HL-60/S4 (cell line): ENCODE data around the gene HSD3B7.
"Not testable (repeated sequence)": the region's sequence is repeated elsewhere in the genome, so short reads cannot be mapped to it uniquely, and the experiment has no call there.

ENCODE experiments used
- in situ Hi-C: fragments of 300-500 bp; cut with MboI; formaldehyde crosslinking; loops from 2 replicates; pipeline ENCODE4 v1.14.3; 2022; ENCODE audit warnings: low sequenced_read_pairs

Gene HSD3B7

DNA sequence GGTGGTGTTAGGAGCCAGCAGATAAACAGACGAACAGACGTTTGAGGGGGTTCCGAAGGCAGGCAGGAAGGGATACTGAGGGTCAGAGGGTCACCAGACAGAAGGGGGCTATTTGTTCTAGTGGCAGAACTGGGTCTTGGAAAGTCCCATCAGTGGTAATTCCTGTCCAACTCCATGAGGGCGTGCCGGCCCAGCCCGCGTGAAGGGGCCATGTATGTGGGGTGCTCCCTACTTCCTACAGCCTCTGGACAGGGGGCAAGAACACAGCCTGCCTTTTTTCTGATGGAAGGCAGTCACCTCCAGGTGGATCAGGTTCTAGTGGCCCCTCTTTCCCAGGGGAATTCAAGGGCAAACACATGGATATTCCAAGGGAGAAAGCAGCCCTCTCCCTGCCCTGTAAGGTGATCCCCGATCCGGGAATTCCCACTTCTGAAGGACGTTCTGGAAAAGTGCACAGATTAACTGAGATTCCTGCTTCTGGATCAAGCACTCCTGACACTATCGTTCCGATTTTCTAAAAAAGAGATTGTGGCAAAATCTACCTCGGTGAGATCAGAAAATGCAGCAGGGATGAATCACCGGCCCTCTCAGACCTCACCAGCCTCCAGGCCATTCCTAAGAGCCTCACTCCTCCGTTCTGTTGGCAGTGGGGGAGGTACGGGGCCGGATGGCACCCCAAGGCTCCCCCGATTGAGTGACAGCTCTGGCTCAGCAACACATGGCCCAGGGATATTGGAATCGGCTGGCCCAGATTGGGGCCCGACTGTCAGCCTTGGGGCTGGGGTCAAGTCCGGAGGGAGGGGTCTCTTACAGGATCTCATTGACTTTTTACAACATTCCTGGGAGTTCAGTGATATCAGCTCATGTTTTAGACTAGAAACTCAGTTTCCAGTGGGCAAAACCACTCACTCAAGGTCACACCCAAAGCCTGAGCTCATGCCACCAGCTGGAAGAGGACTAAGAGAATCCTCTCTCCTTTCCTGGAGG, 13.0 kb downstream of the HSD3B7 start:
- in situ Hi-C loops = no loop called here

DNA sequence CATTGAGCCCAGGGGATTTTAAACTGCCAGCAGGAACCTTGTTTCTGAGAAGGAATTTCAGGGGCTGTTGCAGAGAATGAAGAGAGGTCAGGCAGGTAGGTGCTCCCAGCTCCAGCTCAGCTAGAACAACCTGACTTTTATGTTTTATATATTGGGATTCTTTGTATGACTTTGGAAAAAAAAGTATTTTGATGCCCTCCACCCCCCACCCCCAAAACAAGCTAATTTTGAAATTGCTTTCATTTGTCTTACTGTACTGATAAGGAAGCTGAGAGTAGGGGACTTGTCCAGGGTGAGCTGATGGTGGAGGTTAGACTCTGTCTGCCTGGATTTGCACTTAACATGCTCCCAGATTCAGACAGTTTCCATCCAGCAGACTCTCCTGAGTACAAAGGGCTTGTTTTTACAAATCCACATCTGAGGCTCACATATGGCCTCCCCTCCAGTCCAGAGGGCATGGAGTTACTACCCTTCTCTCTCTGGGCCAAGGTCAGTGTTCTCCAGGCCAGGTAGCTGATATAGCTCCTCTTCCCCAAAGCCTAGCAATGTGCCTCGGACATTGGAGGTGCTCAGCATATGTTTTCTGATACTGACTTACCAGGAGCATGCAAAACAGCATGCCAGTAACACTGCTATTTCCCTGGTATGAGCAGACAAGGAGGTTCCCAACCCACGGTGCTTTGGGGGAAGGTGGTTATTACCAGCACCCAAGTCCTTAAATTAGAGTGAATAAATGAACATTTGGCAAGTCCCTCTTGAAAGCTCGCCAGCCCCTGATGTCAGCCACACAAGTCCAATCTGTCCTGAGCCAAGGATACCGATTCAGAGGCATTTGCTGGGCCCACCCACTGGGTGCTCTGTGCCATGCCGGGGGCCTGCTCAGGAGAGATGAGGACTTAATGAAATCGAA, 14.1 kb downstream of the HSD3B7 start:
- in situ Hi-C loops = no loop called here

DNA sequence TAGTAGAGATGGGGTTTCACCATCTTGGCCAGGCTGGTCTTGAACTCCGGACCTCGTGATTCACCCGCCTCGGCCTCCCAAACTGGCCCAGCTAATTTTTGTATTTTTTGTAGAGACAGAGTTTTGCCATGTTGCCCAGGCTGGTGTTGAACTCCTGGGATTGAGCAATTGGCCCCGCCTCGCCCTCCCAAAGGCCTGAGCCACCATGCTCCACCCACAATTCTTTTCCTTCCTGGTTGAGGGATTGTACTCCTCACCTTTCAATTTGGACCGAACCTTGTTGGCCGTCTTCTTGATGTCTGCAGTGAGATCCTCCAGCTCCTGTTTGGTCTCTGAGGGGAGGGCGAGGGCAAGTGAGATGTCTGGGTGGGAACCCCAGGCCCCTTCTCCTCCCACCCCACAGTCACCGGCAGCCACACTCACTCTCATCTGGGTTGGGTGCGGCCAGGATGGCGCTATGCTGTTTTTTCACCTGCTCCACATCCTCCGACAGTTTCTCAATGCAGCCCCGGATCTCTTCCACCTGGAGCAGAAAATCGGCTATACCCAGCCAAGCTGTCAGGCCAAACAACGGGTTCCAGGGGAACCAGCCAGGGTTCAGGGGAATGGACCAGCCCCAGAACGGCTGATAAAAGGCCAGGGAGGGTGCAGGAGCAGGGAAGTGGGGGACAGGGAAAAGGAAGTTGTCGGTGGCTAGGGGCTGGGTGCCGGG, 15.8 kb downstream of the HSD3B7 start:
- in situ Hi-C loops = no loop called here

DNA sequence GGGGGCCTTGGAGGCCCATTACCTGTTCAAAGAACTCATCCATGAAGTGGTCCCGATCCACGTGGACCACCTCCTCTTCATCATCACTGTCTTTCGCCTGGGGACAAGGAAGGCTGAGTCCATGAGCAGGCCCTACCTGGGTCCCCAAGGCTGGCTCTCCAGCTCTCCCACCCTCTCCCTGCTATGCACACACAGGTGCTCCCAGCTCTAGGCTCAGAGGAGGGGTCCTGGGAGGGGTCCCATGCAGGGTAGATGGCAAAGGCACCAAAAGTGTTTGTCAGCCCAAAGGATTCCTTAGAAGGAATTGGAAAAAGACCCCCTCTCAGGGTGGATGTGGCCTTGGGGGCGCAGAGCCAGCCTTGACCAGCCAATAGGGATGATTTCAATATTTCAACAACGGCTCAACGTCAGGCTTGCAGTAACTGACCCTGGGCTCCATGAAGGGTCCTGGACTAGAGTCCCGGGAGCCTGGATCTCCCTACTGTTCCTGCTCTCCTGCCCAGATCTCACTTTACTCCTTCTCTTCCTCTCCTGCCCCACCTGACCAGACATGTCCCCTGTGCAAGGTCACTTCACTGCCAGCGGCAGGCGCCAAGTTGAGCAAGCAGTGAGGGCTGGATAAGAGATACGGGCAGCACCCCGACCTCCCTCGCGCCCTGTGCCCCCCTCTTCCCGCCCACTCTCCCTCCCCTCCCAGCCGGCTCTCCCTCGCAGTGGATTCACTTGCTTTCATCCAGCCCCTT, 16.7 kb downstream of the HSD3B7 start:
- in situ Hi-C loops = no loop called here

DNA sequence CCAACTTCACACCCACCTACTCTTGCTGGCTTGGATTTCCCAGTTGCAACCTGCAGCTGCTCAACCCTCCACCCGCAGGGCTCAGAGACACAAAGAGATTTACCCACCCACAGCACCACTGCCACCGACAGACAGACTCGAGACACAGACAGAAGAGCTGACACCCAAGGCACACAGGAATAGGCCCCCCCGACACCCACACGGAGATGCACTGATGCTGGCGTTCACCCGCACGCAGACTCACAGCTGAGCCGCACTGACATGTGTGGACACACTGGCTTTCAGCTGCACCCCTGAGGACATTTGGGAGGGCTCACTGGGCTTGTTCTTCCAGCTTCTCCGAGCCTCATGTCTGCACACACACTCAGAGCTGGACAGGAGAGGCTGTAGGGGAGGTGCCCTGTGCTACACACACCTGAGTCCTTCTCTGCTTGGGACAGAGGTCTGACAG, 17.3 kb downstream of the HSD3B7 start:
- in situ Hi-C loops = no loop called here

DNA sequence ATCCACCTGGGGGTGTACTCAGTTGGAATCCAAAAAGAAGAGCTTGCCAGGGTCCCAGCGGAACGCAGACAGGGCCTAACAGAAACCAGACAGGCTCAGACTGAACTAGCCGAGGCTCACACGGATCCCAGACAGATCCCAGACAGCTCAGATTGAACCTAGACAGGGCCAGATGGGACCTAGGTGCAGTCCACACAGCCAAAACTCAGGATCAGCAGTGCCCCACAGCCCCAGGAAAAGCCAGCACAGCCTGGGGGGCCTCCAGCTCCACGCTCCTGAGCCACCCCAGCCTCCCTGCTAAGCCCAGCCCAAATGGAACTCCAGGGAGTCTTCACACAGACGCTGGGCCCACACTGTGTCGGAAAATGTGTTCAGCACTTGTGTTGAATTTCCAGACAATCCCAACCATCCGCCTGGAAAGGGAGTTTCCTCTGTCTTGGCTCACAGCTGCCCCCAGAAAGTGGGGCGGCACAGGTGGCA, 17.9 kb downstream of the HSD3B7 start:
- in situ Hi-C loops = no loop called here

DNA sequence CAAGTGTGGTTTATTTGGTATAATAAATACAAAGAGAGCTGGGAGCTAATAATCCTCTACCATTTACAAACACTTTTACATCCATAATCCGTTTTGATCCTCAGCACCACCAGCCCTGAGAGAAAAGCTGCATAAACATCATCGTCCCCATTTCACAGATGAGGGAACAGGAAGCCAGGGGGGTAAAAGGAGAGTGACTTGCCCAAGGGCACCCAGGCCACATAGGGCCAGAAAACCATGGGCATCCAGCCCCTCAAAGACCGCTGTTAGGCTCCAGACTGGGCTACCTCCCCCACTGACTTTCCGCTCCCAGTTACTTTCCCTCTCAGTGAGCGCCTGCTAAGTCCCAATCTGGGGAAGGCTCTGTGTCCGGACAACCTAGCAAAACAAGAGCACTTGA, 18.7 kb downstream of the HSD3B7 start:
- in situ Hi-C loops = no loop called here

DNA sequence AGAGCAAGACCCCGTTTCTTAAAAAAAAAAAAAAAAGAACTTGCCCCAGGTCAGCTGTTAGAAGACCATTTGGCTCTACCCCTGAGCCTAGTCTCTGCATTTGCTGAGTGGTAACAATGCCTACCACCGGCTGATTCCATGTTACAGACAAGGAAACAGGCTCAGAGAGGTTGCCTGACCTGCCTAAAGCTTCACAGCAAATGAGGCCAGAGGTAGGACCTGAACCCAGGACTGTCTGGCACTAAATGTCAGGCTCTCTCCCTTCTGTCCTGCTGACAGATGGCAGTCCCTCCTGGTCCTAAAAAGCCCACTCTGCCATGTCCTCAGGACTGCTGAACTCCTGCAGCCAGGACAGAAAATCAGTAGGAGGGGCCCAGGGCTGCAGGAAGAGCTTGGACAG, 19.7 kb downstream of the HSD3B7 start:
- in situ Hi-C loops = no loop called here

DNA sequence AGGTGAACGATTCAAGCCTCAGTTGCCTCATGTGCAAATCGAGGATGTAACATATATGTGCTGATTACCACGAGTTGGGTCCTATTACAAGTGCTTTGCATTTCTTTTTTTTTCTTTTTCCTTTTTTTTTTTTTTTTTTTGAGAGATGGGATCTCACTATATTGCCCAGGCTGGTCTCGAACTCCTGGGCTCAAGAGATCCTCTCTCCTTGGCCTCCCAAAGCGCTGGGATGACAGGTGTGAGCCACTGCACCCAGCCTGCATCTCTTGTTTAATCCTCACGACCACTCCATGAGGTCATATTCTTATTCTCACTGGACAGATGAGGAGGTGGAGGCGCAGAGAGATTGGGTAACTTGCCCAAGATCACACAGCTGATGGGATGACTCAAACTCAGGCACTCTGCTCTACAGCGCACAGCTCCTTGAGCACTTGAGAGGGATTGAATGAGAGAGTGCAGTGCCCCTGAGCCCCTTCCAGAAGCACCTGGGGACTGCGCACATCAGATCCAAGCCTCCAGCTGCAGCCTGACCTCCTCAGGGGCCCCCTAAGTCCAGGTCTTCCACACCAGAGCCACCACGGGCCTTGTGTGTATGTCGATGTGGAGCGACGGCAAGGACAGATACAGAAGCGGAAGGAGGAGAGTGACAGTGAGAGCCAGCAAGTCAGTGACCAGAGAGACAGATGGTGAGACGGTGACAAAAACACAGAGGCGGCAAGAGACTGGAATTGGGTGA, 20.5 kb downstream of the HSD3B7 start:
- in situ Hi-C loops = no loop called here

DNA sequence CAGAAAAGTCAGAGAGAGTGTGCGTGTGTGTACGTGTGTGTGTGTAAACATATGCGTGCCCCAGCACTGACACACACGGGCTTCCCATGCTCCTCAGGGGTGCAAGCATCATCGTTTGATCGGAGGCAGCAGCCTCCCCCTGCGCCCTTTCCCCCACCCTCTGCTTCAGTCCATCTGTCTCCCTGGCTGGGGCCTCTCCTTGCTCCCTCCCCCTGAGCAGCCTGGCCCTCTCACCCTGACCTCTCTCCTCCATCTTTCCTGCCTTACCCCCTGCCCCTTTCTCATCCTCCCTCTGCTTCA, 21.0 kb downstream of the HSD3B7 start:
- in situ Hi-C loops = no loop called here

DNA sequence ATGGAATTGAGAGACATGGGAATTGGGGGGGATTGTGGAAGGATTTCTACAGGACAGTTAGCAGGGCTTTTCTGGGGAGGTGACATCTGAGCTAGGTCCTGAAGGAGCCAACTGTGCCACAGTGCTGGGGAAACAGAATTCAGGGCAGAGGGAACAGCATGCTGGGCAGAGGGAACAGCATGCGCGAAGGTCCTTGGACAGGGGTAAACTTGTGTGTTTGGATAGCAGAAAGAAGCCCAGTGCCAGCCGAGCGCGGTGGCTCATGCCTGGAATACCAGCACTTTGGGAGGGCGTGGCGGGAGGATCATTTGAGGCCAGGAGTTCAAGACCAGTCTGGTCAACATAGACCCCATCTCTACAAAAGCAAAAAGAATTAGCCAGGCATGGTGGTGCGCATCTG, 21.6 kb downstream of the HSD3B7 start:
- in situ Hi-C loops = no loop called here

DNA sequence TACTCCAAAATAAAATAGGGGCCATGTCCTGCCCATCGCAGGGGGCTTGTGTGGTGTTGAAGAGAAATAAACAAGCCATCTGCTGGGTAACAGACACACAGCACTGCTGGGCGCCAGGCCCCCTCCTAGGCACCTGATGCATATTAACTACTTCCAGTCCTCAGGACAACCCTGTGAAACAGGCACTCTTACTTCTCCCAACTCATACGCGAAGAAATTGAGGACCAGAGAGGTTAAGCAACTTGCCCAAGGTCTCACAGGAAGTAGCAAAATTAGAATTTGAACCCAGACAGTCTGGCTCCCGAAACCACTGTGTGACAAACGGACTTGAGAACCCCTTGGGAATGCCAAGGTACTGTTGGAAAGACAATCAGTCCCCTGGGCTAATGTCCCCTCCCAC, 22.7 kb downstream of the HSD3B7 start:
- in situ Hi-C loops = no loop called here

DNA sequence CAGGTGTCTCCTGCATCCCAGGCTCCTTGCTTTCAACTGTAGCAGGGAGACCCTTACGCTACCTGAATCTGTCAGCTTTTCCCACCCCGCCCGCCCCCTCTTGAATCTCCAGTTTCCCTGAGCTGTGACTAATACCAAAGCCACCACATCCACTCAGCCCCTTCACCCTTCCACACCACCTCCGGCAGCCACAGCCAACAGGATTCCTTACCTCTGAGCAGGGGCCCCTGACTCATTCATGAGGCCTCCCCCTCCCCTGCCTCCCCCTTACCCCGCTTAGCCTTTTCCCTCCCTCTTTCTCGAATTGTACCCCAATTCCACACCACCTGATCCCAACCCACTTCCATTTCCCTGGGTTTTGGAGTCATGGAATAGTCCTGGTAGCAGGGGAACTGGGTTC, 23.1 kb downstream of the HSD3B7 start:
- in situ Hi-C loops = no loop called here

DNA sequence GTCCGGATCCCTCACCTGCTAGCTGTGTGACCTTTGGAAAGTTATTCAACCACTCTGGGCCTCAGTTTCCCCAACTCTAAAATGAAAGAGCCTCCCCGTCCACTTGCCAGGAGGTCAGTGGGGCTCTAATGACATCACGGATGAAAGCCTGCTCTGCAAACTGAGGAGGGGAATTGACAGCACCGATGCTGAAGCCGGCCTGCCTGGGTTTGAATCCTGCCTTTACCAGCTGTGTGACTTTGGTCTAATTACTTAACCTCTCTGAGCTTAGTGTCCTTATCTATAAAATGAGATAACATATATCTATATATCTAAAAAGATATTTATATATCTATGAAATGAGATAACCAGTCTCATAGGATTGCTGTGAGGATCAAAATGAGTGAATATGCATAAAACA, 23.5 kb downstream of the HSD3B7 start:
- in situ Hi-C loops = no loop called here

DNA sequence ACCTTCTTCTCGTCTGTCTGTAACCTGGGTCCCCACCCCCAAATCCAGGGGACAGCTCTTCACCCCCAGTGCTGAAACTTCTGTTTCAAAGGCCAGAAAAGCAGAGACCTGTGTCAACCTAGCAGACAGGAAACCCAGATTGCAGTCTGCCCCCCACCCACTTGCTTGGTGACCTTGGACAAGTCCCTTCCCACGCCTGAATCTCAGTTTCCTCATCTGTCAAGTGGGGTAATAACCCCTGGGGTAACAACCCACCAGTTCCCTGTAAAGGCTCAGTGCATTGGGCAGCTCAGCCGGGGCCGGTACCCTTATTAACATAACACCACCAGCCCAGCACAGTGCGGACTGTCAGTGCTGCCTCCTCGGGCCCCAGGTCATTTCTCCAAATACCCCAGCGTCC, 24.1 kb downstream of the HSD3B7 start:
- in situ Hi-C loops = no loop called here

DNA sequence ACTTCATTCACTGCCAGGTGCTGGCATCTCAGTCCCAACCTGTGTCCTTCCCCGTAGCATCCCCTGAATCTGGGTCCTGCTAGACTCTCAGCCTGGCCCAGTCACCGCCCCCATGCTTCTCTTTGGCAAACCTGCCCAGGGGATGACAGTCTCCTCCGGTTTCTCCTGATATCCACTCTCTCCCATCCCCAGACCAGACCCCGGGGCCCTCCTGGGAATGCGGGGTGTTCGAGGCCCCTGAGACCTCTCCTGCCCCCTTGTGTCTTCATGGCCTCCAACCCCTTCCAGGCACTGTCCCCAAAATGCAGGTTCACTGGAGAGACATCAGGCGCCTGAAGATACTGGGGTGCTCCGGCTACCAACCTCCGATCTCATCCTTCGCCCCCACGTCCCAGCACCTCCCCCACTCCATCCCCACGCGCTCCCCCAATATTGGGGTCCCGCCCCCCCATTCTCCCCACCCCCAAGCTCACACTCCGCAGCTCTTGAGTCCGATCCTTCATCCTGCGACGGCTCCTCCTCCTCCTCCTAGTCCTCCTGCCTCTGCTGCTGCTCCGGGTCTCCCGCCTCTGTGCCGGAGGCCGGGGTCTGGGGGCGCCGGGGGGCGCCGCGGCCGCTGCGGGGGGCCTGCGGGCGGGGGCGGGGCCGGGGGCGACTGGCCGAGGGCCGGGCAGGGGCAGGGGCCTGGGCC, 25.0 kb downstream of the HSD3B7 start:
- in situ Hi-C loops = no loop called here

DNA sequence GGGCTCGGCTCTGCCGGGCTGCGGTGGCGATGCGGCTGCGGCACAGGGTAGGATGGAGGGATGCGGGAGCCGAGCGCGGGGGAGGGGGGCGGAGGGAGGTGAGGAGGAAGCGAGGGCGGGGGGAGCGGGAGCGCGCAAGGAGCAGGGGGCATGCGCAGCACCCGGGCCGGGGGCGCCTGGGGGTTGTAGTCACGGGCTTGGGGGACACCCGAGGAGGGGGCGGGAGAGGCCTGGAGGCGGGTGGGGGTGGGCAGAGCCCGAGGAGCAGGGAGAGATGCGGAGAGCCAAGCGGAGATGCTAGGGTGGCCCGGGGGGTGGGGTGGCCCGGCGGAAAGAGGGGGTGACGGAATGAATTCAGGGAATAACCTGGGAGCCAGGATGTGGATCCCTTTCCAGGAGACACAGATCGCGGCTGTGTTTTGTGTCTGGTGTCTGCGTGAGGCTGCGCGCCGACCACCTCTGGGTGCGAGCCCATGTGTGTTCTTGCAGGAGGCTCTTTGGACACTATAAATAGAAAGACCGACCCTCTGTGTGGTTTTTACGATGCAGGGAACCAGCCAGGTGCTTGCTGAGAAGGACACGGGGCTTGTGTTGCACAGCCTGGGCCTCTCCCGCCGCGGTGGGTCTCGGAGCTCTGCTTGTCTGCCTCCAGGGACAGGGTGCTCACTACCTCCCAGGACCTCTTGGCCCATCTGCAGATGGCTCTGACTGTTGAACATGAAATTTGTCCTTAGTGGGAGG, 25.7 kb downstream of the HSD3B7 start, which contains the start of gene STX1B:
Gene STX1B, minus strand, starts transcription at position 54 of the 741 bp plus-strand sequence. CDS start 242 bp downstream, outside the sequence.
- in situ Hi-C loops = no loop called here

DNA sequence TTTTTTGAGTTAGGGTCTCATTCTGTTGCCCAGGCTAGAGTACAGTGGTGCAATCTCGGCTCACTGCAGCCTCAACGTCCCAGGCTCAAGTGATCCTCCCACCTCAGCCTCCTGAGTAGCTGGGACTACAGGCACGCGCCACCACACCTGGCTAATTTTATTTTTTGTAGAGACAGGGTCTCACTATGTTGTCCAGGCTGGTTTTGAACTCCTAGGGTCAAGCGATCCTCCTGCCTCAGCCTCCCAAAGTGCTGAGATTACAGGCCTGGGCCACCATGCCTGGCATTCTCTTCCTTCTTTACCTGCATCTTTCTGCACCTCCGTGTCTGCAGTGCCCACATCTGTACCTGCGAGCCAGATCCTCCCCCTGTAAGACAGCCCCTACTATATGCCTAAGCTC, 26.8 kb downstream of the HSD3B7 start:
- in situ Hi-C loops = not testable (repeated sequence)
